Measurements from ENCODE around the gene CDC6.

CDC6 gene

GRCh38 chr17:40341808-40342503 lies 54.3 kb downstream of the CDC6 start:
- DNase-seq: no peak

DNA sequence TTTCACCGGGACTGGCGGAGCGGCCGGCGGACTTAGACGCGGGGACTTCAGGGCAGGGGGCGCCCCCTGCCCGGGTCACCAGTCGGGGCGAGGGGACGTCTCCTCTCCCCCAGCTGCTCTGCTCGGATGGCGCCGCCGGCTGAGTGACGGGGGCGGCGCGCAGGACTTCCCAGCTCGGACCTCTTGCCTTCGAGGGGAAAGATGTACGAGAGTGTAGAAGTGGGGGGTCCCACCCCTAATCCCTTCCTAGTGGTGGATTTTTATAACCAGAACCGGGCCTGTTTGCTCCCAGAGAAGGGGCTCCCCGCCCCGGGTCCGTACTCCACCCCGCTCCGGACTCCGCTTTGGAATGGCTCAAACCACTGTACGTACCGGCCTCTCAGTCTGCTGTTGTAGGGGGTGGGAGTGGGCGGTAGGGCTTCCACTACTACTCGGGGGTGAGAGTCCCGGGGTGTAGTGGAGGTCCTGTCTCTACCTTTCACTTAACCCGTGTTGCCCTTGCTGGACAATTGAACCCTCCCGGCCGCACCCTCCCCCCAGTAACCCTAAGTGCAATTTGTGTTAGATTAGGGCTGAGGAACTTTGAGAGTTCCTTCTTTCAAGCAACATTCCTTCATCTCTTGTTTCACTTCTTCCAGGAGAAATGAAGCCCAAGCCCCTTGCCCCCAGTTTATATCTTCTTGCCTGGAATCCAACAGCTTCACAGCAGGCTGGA lies 55.0 kb downstream of the CDC6 start:
- DNase-seq: no peak

DNA sequence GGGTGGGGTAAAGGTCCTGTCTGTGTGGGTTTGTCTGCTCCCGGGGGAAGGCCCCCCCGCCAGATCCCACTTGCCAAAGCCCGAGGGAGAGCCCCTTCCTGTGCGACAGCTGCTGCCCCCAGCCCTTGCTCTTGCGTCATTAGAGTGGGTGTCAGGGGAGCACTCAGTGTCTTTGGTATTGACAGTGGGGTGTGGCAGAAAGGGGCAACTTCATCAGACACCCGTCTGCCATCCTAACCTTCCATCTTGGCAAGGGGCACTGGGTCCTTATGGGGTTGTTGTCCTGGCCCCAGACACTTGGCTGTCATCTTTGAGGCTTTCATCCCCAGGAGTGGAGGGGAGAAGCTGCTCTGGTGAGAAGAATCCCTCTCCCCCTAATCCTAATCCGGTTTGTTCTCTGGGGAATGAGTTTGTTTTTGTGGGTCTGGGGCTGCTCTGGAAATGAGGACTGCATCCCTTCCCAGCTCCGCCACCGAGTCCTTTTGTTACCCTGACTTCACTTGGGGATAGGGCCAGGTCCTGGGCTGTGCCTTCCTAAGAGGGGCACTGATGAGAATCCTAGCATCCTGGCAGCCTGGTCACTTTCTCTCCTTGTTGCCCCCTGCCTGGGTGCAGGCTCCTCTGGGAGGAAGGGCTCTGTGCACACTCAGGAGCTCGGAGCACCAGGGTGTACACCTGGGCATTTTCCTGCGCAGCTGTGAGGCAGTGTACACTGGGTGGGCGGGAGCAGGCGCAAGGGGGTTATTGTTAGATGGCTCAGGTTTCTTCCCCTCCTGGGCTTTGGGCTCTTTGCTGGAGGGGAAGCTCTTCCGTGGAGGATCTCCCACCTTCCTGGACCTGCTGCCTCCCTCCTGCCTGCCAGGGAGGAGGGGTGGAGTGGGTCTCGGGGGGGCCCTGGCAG lies 55.8 kb downstream of the CDC6 start:
- no peak for DNase-seq

GRCh38 chr17:40344421-40345160 lies 56.9 kb downstream of the CDC6 start:
- DNase-seq: no peak

- no peak for DNase-seq
These were observed 57.7 kb downstream of the CDC6 start for GRCh38 chr17:40345161-40345993.

DNA sequence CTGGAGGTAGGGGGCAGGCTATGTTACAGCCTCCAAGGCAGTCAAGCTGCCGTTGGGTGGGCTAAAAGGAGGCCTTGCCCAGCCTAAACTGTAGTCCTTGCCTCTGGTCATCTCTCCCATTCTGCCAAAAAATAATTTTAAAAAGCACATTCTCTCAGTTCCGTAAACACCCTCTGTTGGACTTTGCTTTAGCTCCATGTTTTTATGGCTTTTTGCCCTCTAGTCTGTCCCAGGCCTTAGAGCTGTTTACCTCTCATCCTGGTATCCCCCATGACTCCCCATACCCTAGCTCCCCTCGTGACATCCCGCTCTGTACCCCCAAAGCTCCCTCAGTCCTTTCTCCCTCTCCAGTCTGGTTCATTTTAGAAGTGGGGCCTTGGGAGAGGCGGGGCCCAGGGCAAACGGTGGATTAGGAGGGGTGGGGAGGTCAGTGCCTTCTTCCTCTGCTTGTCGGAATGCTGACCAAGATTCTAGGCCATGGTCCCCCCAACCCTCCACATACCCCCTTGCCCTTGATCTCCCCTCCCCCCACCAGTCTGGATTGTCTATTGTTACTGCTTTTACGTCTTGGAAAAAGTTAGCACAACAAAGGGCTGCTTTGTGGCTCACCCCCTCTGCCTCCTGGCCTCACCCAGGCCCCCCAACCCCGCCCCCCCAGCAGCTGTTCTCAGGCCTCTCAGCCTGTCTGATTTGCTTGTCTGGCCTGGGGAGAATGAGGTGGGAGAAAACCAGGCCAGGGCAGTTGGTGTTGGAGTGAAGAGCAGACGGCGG lies 58.5 kb downstream of the CDC6 start:
- no peak for DNase-seq

GRCh38 chr17:40346765-40347158 lies 59.1 kb downstream of the CDC6 start:
- DNase-seq: no peak

DNA sequence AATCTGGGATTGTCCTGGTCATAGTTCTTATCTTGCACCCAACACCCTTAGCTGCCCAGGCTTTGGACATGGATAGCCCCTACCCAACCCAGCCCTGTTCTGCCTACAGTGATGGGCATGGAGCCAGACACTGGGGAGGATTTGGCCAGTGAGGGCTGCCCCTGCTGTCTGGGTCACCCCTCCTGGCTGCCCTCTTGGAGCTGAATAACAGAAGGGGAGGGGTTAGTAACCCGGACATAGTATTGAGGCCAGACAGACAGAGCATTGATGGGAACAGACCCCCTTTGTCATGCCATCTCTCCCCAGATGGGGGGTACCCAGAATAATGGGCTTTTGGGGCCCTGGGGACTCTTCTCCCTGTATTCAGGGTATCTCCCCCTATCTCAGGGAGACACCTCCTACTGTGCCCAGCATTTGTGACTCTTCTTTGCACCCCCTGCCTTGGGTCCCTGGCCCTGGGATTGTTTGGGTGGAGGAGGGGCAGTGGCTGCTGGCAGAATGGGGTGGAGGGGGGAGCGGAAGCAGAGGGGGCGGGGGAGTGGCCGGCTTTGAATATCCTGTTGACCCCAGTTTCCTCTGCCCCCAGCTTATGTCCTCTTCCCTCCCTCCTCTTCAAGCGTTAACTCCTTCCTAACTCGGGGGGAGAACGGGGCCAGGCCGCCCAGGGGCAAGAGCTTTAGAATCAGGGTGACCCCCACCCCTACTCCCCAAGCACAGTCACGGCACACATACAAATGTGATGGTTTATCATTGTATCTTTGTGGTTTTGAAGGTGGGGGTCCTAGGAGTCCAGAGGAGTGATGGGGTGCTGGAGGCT lies 59.8 kb downstream of the CDC6 start:
- no peak for DNase-seq

DNA sequence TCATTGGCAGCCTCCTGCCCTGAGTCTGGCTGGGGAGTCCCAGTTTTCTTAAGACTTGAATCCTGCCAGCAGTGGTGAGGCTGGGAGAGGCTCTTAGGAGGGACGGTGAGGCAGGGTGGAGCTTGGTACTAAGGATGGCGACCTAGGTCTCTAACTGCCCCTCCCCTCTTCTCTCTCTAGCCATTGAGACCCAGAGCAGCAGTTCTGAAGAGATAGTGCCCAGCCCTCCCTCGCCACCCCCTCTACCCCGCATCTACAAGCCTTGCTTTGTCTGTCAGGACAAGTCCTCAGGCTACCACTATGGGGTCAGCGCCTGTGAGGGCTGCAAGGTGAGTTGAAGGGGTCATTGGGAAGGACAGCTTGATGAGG lies 60.4 kb downstream of the CDC6 start:
- DNase-seq: no peak

GRCh38 chr17:40348562-40349476 lies 61.1 kb downstream of the CDC6 start:
- DNase-seq: no peak

- no peak for DNase-seq
These were observed 61.8 kb downstream of the CDC6 start for GRCh38 chr17:40349477-40349894.

- DNase-seq: no peak
These were observed 62.4 kb downstream of the CDC6 start for GRCh38 chr17:40349895-40350688.

- no peak for DNase-seq
These were observed 63.1 kb downstream of the CDC6 start for GRCh38 chr17:40350689-40351358.

DNA sequence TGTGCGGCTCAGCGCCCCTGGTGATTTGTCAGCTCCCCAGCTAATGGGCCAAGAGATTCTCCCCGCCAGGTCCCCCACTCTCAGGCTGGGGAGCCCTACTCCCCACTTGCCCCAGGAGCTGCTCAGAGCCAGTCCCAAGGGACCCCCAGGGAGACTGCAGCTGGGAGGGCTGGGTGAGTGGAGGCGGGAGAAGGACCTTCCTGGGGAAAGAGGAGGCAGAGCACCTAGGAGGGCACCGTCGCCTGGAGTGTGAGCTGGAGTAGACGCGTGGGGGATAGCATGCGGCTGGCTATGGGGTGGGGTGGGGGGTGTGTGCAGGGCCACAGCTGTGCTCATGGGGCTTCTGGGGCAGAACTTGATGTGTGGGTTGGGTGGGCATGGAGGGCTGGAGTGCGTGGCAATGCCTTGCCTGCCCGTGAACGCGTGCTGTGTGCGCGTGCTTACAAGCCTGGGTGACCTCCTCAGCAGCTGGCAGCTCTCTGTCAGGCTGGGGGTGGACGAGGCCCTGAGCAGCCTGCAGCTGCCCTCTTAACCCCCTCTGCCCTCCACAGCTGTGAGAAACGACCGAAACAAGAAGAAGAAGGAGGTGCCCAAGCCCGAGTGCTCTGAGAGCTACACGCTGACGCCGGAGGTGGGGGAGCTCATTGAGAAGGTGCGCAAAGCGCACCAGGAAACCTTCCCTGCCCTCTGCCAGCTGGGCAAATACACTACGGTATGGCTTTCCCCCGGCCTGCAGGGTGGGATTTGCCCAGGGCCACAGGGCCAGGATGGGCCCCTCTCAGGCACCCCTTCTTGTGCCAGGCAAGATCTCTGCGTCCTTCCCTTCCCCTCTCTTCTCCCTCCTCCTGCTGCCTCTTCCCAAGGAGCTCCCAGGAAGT lies 63.9 kb downstream of the CDC6 start:
- no peak for DNase-seq

DNA sequence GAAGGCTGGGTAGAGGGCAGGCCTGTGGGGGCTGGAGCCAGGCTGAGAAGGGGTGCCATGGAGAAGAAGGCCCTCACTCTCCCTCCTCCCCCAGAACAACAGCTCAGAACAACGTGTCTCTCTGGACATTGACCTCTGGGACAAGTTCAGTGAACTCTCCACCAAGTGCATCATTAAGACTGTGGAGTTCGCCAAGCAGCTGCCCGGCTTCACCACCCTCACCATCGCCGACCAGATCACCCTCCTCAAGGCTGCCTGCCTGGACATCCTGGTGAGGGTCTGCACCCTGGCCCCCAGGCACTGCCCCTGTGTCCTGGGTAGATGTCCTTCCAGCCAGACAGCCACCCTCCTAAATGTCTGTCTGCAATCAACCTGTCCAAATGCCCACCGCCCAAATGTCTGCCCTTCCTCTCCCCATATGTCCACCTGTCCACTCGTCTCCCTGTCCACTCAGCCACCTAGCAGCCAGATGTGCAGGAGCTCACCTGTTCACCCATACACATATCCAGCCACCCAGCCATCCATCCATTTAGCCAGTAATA lies 64.6 kb downstream of the CDC6 start:
- DNase-seq: no peak

DNA sequence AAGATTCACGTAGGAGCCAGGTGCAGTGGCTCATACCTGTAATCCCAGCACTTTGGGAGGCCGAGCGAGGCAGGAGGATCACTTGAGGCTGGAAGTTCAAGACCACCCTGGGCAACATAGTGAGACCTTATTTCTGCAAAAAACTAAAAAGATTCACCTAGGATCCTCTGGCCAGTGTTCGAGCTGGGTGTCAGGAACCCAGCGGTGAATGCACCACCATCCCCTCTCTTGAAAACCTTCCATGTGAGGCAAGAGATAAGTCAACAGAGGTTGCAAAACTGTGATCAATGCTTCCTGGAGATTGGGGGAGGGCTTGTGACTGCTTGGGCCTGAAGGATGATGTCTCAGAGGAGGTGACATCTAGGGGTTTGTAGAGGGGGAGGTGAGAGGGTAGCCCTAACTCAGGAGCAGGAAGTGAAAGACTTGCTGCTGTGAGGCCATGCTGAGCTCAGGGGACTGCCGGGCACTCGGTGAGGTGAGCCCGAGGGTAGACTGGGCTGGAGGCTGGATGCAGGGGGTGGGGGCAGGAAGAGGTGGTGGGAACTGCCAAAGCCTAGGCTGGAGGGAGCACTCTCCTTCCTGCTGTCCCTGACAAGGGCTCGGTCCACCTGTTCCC lies 65.2 kb downstream of the CDC6 start:
- no peak for DNase-seq

All from stimulated activated CD4-positive, alpha-beta T cell treated with anti-CD3 and anti-CD28 coated beads, Interleukin-4, amount 100 ng/mL, for 1 hour (primary cell).